GM12891 (cell line): ENCODE data around the gene MAGI1.

Experiments
- PAX5 ChIP-seq: IDR thresholded peaks from 2 replicates; pipeline ENCODE4 v1.6.1; 2011; ENCODE audit warnings: low read length, moderate library complexity, mild to moderate bottlenecking; ENCODE audit not compliant: insufficient read depth, severe bottlenecking
- POLR2A ChIP-seq: IDR thresholded peaks from 2 replicates; pipeline ENCODE4 v1.6.1; 2011; ENCODE audit warnings: low read depth, low read length, control low read depth
- POLR2AphosphoS5 ChIP-seq: IDR thresholded peaks from 2 replicates; pipeline ENCODE4 v1.6.1; 2011; ENCODE audit warnings: low read depth, low read length, control low read depth
- SPI1 ChIP-seq: IDR thresholded peaks from 2 replicates; pipeline ENCODE4 v1.6.1; 2011; ENCODE audit warnings: low read depth, low read length, control low read depth
- TAF1 ChIP-seq: IDR thresholded peaks from 2 replicates; pipeline ENCODE4 v1.6.1; 2011; ENCODE audit warnings: low read depth, low read length, control low read depth

GRCh38 chr3:66023738-66024385 lies 14.9 kb downstream of the MAGI1 start:
- TF ChIP-seq POLR2A (no peak), PAX5 (no peak), POLR2AphosphoS5 (no peak), TAF1 (no peak), SPI1 (no peak)
